ENCODE measurements around the gene FAM193A.

- TF ChIP-seq CTCF (conservative IDR thresholded peaks at IDR 0.05; ENCODE audit: low read depth in 2 of 2) (no peak), EZH2 (IDR thresholded peaks at IDR 0.05; ENCODE audit: low read depth, unreplicated experiment) (no peak), CREB1 (CRISPR knock-in tag; IDR thresholded peaks at IDR 0.05; ENCODE audit: low read depth) (no peak), REST (IDR thresholded peaks at IDR 0.05; ENCODE audit: unreplicated experiment) (no peak), EZH2phosphoT487 (IDR thresholded peaks at IDR 0.05; ENCODE audit: unreplicated experiment) (no peak), POLR2AphosphoS5 (IDR thresholded peaks at IDR 0.05; ENCODE audit: low read depth) (no peak), NANOG (IDR thresholded peaks at IDR 0.05; ENCODE audit: borderline replicate concordance) (no peak), STAT1 (IDR thresholded peaks at IDR 0.05; ENCODE audit: unreplicated experiment) (no peak), ZNF114 (CRISPR knock-in tag; IDR thresholded peaks at IDR 0.05) (no peak), ZNF331 (CRISPR knock-in tag; IDR thresholded peaks at IDR 0.05; ENCODE audit: low read depth) (no peak), JUNB (IDR thresholded peaks at IDR 0.05; ENCODE audit: unreplicated experiment) (no peak)
These were observed 162.6 kb downstream of the FAM193A start for GRCh38 chr4:2698951-2699505.
